GM12875 (cell line): ENCODE measurements around the gene FTCD.
A peak's percentile ranks its signal among the peaks of the same experiment; 100 is the strongest.
"Not testable (repeated sequence)": the region's sequence is repeated elsewhere in the genome, so short reads cannot be mapped to it uniquely, and the experiment has no call there.

Experiments
- H3K4me3 ChIP-seq: one replicate; pipeline ENCODE4 v1.5.1; 2011; ENCODE audit warnings: low read depth, low read length, control low read depth
- TF ChIP-seq, protein P1 (sequence below): IDR thresholded peaks from 2 replicates; pipeline ENCODE4 v1.5.1; 2011; ENCODE audit warnings: low read depth, mild to moderate bottlenecking, control low read depth, inconsistent platforms, low read length, moderate library complexity, borderline replicate concordance; ENCODE audit not compliant: insufficient read depth

Gene FTCD

GRCh38 chr21:46149205-46149901 is 6.0 kb downstream of the FTCD start:
- TF ChIP-seq, protein P1, sequence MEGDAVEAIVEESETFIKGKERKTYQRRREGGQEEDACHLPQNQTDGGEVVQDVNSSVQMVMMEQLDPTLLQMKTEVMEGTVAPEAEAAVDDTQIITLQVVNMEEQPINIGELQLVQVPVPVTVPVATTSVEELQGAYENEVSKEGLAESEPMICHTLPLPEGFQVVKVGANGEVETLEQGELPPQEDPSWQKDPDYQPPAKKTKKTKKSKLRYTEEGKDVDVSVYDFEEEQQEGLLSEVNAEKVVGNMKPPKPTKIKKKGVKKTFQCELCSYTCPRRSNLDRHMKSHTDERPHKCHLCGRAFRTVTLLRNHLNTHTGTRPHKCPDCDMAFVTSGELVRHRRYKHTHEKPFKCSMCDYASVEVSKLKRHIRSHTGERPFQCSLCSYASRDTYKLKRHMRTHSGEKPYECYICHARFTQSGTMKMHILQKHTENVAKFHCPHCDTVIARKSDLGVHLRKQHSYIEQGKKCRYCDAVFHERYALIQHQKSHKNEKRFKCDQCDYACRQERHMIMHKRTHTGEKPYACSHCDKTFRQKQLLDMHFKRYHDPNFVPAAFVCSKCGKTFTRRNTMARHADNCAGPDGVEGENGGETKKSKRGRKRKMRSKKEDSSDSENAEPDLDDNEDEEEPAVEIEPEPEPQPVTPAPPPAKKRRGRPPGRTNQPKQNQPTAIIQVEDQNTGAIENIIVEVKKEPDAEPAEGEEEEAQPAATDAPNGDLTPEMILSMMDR: no peak
- H3K4me3 ChIP-seq: no peak overlapping the region

DNA sequence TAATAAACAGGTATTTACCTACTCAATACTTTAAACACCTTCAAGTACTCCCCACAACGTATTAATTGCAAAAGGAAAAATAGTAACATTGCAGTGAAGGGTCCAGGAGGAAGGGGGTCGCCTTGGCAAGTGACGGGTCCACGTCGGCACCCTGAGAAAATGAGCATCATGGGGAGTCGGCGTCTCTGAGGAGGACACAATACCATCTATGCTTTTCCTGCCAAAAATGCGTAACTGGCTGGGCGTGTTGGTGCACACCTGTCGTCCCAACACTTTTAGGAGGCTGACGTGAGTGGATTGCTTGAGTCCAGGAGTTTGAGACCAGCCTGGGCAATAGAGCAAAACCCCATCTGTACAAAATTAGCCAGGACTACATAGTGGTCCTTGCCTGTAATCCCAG is 7.3 kb downstream of the FTCD start:
- TF ChIP-seq, protein P1: no peak
- H3K4me3 ChIP-seq: no peak overlapping the region

GRCh38 chr21:46147429-46147828 is 8.0 kb downstream of the FTCD start:
- TF ChIP-seq, protein P1: peak; percentile 68
- H3K4me3 ChIP-seq: not testable (repeated sequence)

GRCh38 chr21:46146856-46147255 is 8.5 kb downstream of the FTCD start:
- TF ChIP-seq, protein P1: no peak

GRCh38 chr21:46145840-46146691 is 9.3 kb downstream of the FTCD start:
- TF ChIP-seq, protein P1: no peak
- no peak overlapping the region for H3K4me3 ChIP-seq

More at GRCh38 chr21:46146856-46147255, 8.5 kb downstream of the FTCD start:
- H3K4me3 ChIP-seq: no peak overlapping the region

GRCh38 chr21:46145159-46145839 is 10.1 kb downstream of the FTCD start:
- H3K4me3 ChIP-seq: no peak overlapping the region
- TF ChIP-seq, protein P1: no peak
